Right renal cortex interstitium (tissue), 3 donors: ENCODE results near the gene PSKH1. TPM values are rescaled to one million over a fixed set of nuclear protein-coding genes. Genes with fewer than 3 reads are reported as not detected.

Source experiments
- DNase-seq, 3 donors: peaks; one replicate each; pipeline ENCODE4 v3.0.0-alpha.2; 2013; ENCODE audit warnings: low read depth in 3 of 3, low spot score in 2 of 3
- polyA plus RNA-seq, 3 donors: library from polyadenylated mRNA; unstranded; fragments of 120-200 nt; gene quantifications; one replicate each; pipeline ENCODE4 v1.2.1, GENCODE V29; 2013; ENCODE audit not compliant: insufficient read length in 3 of 3

The PSKH1 gene
- polyA plus RNA-seq, 3 donors = 31.6 to 38.0 (median 35.5) TPM

DNA sequence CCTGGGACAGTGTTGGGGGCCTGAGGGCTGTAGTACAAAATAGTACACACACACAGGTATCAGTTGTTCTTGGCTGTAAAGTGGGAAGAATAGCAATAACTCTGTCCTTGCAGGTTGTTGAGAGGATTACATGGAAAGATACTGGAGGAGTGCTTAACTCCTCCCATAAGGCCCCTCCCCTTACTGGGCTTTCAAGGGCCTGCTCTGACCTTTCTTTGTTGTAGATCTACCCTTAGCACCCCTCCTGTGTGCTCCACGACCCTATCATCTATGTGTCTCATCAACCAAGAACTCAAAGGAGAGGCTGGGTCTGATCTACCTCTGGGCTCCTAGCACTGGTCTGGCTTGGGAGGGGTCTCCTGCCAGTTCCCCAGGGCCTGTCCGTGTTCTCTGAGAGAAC is 28.5 kb upstream of the PSKH1 start:
- no peak for DNase-seq

DNA sequence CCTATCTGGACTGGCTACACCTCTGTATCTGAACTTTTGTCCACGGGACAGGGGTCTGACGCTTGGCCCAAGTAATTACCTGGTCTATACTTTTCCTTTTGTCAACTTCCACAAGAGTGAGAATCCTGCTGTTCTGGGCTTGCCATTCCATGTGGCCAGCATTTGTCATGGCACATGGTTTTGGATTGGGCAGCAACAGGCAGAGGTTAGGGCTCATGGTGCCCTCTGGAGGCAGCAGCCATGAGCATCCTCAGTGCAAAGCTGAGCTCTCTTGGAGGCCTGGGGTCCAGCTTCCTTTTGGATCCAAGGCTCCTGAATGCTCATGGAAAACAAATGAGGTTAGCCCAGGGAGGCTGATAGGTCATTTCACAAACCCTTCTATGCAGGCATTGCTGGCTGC is 27.7 kb upstream of the PSKH1 start:
- DNase-seq = no peak

- no peak for DNase-seq
Observed at GRCh38 chr16:67868290-67868689, 24.8 kb upstream of the PSKH1 start.

GRCh38 chr16:67869653-67870052 is 23.4 kb upstream of the PSKH1 start:
- no peak for DNase-seq

GRCh38 chr16:67871256-67871655 is 21.8 kb upstream of the PSKH1 start:
- DNase-seq = no peak

- DNase-seq = no peak
Observed at GRCh38 chr16:67872131-67872630, 20.9 kb upstream of the PSKH1 start.

DNA sequence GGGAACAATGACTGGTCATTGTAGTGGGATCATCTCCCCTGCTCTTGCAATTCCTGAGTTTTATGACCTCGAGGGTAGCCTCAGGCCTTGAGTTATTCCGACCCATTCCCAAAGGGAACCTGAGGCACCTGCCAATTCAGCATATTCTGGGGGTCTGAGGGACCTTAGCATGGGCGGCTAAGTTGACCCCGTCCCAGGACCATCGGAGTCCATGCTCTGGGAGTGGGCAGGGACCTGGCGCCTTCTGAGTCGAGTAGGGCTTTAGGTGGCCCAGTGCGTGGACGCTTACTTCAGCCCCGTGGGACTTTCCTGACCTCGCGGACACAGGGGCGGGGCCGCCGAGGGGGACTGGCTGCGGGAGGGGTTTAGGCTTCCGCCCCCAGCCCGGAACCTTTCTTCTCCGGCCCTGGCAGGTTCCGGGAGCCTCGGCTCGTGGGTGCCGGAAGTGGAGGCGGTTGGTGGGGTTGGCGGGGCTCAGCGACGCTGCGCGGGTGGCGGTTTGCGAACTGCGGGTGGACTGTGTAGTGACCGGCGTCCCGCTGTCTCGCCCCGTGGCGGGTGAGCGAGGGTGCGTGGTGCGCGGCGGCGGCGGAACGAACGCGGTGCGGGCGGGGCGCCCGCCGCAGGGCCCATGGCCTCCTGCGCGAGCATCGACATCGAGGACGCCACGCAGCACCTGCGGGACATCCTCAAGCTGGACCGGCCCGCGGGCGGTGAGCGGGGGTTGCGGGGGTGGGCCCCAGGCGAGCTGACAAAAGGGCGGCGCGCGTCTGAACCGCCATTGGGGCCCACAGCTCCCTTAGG is 20.2 kb upstream of the PSKH1 start, which contains the start of gene EDC4:
TSS of gene EDC4 (plus strand) at position 422 of the 804 bp plus-strand sequence. CDS start at position 632, 210 bp downstream.
- DNase-seq = no peak

DNA sequence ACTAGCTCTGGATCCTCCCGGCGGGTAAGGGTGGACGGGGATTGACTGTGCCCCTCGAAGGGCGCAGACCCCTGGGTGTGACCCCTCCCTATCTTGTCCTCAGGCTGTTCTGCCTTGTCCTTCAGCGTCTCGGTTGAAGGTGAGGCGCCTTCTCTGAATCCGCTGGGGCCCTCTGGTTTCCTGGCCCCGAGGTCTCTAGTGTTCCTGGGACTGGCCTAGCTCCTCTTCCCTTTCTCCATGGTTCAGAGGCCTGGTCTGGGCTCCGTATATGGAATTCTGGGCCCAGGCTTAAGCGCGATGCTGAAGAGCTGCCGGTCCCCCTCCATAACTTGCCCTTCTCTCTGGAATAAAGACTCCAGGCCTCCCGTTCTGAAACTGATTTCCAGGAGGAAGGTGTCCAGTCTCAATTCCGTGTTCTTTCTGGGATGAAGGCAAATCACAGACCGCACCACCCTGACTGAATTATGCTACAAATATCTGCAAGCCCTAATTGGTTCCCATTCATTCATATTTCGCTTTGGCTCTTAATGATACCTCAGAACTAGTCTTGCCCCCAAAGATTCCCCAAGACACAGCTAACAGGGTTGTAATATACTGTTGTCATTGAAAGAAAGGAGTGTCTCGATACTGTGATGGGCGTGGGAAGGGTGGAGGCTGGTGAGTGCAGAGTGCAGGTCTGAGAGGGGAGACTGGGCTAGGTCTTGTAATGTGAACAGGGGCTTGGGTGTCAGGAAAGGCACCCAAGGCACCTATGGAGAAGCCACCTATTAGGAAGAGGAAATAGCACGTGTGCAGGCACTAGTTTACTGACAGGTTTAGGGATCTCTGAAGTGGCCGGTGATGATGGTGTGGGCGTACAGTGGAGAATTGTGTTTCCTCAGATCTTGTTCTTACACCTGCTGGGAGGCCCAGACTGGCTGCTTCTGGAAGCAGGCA is 19.4 kb upstream of the PSKH1 start:
- DNase-seq = no peak

GRCh38 chr16:67874372-67874771 is 18.7 kb upstream of the PSKH1 start:
- no peak for DNase-seq

DNA sequence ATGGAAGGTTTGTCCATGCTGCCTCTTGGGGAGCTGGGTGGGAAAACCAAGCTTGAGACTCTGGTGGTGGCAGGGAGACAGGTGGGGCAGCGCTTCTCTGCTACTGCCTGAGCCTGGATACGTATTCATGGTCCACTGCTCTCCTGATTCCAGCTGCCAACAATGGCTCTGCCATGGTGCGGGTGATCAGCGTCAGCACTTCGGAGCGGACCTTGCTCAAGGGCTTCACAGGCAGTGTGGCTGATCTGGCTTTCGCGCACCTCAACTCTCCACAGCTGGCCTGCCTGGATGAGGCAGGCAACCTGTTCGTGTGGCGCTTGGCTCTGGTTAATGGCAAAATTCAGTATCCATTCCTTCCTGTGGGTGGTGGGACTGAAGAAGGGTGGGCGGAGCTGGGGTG is 16.0 kb upstream of the PSKH1 start:
- DNase-seq = no peak

- no peak for DNase-seq
Observed at GRCh38 chr16:67878232-67878631, 14.8 kb upstream of the PSKH1 start.

DNA sequence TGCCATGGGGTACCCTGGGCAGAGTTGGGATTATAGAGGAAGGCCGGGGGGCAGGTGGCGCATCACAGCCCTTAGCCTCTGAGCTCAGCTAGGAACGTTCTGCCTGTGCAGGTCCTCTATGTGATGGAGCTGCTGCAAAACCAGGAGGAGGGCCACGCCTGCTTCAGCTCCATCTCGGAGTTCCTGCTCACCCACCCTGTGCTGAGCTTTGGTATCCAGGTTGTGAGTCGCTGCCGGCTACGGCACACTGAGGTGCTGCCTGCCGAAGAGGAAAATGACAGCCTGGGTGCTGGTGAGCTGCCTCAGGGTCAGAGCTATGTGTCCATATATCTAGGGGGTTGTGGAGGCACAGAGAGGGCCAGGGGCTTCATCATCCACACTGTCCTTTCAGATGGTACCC is 14.2 kb upstream of the PSKH1 start:
- no peak for DNase-seq

DNA sequence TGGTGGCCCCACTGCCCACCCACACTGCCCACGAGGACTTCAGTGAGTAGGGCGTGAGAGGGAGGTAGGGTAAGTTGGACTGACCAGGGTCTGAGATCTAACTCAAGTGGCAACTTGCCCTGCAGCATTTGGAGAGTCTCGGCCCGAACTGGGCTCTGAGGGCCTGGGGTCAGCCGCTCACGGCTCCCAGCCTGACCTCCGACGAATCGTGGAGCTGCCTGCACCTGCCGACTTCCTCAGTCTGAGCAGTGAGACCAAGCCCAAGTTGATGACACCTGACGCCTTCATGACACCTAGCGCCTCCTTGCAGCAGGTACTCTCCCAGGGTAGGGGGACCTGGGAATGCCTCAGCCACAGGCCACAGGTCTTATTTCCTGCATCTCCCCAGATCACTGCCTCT is 13.6 kb upstream of the PSKH1 start:
- DNase-seq = no peak

DNA sequence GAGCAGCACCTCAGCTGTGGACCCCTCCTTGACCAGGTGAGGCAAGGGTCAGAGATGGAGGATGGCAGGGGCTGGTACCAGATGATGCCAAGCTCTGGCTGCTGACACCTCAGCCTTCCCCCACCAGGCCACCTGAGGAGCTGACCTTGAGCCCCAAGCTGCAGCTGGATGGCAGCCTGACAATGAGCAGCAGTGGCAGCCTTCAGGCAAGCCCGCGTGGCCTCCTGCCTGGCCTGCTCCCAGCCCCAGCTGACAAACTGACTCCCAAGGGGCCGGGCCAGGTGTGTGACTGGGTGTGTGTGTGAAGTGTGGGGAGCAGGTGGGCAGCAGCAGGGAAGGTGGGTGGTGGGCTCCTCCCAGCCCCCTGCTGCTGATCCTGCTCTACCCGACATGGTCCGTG is 13.1 kb upstream of the PSKH1 start:
- DNase-seq = no peak

- DNase-seq = no peak
Observed at GRCh38 chr16:67880584-67880983, 12.5 kb upstream of the PSKH1 start.

DNA sequence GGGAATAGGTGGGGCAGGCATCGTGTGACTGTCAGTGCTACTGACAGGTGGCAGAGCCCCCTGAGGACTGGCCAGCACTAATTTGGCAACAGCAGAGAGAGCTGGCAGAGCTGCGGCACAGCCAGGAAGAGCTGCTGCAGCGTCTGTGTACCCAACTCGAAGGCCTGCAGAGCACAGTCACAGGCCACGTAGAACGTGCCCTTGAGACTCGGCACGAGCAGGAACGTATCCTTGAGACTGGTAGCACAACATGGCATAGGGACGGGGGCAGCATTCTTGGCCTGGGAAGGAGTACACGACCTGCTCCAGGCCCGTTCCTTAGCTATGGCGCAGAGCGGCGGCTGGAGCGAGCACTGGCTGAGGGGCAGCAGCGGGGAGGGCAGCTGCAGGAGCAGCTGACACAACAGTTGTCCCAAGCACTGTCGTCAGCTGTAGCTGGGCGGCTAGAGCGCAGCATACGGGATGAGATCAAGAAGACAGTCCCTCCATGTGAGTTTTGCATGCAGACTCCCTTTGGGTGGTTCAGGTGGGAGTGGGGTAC is 11.4 kb upstream of the PSKH1 start:
- no peak for DNase-seq

- DNase-seq = no peak
Observed at GRCh38 chr16:67882374-67883145, 10.5 kb upstream of the PSKH1 start.

DNA sequence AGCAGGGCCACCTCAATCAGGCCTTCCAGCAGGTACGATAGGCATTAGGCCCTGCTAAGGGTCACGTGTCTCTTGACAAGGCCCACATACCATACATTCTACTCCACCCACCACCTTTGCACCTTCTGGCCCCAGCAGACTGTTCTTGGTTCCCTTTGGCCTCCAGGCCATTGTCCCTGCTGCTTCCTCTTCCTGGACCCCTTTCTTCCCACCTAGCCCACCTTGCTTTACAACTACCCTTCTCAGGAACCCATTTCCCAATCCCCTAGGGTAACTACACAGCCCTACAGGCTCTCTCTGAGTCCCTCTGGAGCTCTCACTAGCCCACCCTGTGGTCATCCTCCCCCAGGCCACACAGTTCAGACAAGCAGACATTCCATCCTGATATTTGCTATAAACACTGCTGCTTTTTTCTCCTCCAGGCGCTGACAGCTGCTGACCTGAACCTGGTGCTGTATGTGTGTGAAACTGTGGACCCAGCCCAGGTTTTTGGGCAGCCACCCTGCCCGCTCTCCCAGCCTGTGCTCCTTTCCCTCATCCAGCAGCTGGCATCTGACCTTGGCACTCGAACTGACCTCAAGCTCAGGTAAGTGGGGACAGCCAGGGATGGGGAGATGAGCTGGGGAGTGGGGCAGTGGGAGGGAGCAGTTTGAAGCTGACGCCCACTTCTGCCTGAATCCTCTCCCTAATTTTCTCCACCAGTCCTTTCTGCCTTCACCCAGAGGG is 9.7 kb upstream of the PSKH1 start:
- DNase-seq = no peak

GRCh38 chr16:67883872-67884261 is 9.2 kb upstream of the PSKH1 start:
- DNase-seq = no peak

DNA sequence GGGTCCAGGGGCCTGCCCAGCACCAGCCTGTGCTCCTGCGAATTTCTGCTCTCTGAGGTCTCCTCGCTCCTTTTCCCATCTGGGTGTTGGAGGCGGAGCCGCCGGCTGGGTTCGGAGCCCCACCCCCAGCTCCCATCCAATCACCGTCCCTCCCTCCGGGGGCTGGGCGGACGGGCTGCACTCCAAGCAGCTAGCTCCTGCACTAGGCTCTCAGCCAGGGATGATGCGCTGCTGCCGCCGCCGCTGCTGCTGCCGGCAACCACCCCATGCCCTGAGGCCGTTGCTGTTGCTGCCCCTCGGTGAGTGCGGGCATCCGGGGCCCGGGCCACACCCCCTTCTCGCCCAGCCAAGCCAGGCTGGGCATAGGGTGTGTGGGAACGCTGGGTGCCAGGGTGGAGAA is 8.4 kb upstream of the PSKH1 start, which contains the start of gene NRN1L:
TSS of gene NRN1L (plus strand) at position 202 of the 400 bp plus-strand sequence. CDS start at position 221, 19 bp downstream.
- DNase-seq = no peak
